OCI-LY3 (cell line): ENCODE measurements around the gene ZKSCAN5.

Source experiments
- H2AFZ ChIP-seq: fragments of 200-600, 300-600 bp; shearing (Covaris generic); 2 replicates; pipeline ENCODE4 v1.6.0; 2014; ENCODE audit warnings: antibody characterized with exemption, low read depth, low read length
- H3K27ac ChIP-seq: fragments of 200-600, 300-600 bp; sonication (generic); 2 replicates; pipeline ENCODE4 v1.5.1; 2014; ENCODE audit warnings: mild to moderate bottlenecking, low read length, moderate library complexity, mixed read lengths
- H3K27me3 ChIP-seq: fragments of 200-600, 300-600 bp; sonication (generic); 2 replicates; pipeline ENCODE4 v1.6.1; 2014; ENCODE audit warnings: low read depth, low read length, mixed read lengths
- H3K36me3 ChIP-seq: fragments of 200-600, 300-600 bp; sonication (generic); replicated peaks from 2 replicates; pipeline ENCODE3; 2014; ENCODE audit warnings: low read depth, low read length, mixed read lengths
- H3K4me1 ChIP-seq: fragments of 300-600, 200-600 bp; sonication (generic); 2 replicates; pipeline ENCODE4 v1.6.1; 2014; ENCODE audit warnings: low read length, mixed read lengths
- H3K4me2 ChIP-seq: fragments of 200-600, 300-600 bp; sonication (generic); 2 replicates; pipeline ENCODE4 v1.6.1; 2014; ENCODE audit warnings: low read length, mixed read lengths
- H3K4me3 ChIP-seq: fragments of 300-600, 200-600 bp; sonication (generic); 2 replicates; pipeline ENCODE4 v1.5.1; 2014; ENCODE audit warnings: antibody characterized with exemption, mild to moderate bottlenecking, low read length, moderate library complexity
- H3K79me2 ChIP-seq: fragments of 300-600, 200-600 bp; shearing (Covaris generic); 2 replicates; pipeline ENCODE4 v1.6.1; 2014; ENCODE audit warnings: mild to moderate bottlenecking, low read length, mixed read lengths
- H3K9ac ChIP-seq: fragments of 300-600, 200-600 bp; shearing (Covaris generic); 2 replicates; pipeline ENCODE4 v1.6.0; 2014; ENCODE audit warnings: mild to moderate bottlenecking, low read length, moderate library complexity
- H3K9me3 ChIP-seq: fragments of 200-600, 300-600 bp; shearing (Covaris generic); 2 replicates; pipeline ENCODE4 v1.6.1; 2014; ENCODE audit warnings: low read length, mixed read lengths; ENCODE audit not compliant: insufficient read depth
- H4K20me1 ChIP-seq: fragments of 200-600, 300-600 bp; sonication (generic); 2 replicates; pipeline ENCODE4 v1.6.1; 2016; ENCODE audit warnings: low read length, mixed read lengths; ENCODE audit not compliant: insufficient read depth
- EZH2phosphoT487 ChIP-seq: fragments of 200-600 bp; shearing (Covaris generic); IDR thresholded peaks from 2 replicates; pipeline ENCODE4 v1.6.1; 2018; ENCODE audit warnings: antibody characterized with exemption, mixed run types, low read depth
- TF ChIP-seq, protein P1 (sequence below): fragments of 200-600, 300-600 bp; sonication (generic); IDR thresholded peaks from 2 replicates; pipeline ENCODE4 v1.5.1; 2014; ENCODE audit warnings: antibody characterized with exemption, low read length, low read depth

The ZKSCAN5 gene

DNA sequence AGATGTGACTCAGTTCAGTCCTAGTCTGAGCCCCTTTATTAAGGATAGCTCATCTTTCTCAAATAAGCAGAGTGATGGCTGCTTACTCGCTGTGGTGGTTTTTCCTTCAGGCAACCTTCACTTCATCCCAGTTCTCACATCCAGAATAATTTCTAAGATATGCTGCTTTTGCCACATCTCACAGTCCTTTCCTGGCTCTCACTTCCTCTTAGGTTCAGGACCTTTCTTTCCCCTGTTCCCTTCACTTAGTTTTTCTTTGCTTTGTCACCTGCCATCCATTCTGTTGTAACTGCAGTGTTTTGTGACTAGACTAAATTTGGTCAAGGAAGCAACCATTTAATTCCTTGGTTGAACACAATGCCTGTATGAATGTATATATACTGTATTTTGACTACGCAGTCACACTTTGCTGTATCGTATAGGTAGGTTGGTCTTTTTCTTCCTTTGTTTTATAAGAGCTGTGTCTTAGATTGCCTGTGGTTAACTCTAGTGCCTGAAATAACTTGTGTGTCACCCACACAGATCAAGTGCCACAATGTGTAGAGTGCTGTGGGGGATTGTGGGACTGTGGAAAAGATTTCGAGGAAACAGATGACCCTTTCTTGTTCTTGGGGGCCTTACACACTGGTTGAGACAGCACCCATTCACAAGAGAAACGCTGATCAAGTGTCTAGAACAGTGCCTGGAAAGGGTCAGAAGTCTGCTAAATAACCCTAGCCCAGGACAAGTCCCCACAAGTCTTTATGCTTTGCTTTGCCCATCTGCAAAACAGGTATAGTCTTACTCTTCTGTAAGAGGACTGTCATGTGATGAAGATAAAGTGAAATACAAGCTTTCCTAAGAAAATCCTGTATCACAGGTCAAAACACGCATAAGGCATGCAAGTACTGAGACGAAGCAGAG, 56.6 kb downstream of the ZKSCAN5 start:
- H3K4me3 ChIP-seq = no peak overlapping the region
- H2AFZ ChIP-seq = no peak overlapping the region
- H3K36me3 ChIP-seq = peaks cover 54% of the 10 kb centered on the region
- peaks cover 67% of the 10 kb centered on the region for H3K79me2 ChIP-seq
- H3K9ac ChIP-seq = no peak overlapping the region
- H3K27me3 ChIP-seq = no peaks in the 10 kb centered on the region
- H3K9me3 ChIP-seq = no peaks in the 10 kb centered on the region
- no peak for TF ChIP-seq EZH2phosphoT487
- TF ChIP-seq, protein P1, sequence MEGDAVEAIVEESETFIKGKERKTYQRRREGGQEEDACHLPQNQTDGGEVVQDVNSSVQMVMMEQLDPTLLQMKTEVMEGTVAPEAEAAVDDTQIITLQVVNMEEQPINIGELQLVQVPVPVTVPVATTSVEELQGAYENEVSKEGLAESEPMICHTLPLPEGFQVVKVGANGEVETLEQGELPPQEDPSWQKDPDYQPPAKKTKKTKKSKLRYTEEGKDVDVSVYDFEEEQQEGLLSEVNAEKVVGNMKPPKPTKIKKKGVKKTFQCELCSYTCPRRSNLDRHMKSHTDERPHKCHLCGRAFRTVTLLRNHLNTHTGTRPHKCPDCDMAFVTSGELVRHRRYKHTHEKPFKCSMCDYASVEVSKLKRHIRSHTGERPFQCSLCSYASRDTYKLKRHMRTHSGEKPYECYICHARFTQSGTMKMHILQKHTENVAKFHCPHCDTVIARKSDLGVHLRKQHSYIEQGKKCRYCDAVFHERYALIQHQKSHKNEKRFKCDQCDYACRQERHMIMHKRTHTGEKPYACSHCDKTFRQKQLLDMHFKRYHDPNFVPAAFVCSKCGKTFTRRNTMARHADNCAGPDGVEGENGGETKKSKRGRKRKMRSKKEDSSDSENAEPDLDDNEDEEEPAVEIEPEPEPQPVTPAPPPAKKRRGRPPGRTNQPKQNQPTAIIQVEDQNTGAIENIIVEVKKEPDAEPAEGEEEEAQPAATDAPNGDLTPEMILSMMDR = no peak
- no peaks in the 10 kb centered on the region for H4K20me1 ChIP-seq
- H3K4me2 ChIP-seq = no peak overlapping the region
- peaks cover 18% of the 10 kb centered on the region for H3K4me1 ChIP-seq
- H3K27ac ChIP-seq = no peak overlapping the region

DNA sequence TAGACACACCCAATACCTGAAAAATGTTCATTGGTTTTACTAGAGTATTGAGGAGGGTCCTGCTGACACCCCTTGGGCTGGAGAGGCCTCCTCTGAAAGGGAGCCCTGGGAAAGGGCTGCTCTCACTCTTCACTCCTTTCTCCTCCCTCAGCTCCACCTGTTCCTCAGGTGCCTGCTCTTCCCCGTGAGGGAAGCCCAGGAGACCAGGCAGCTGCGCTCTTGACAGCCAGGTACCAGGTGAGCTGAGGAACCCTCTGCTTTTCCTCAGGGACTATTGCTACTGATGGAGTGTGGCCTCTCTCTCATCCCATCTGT, 57.2 kb downstream of the ZKSCAN5 start:
- H3K27ac ChIP-seq = no peak overlapping the region
- no peak overlapping the region for H2AFZ ChIP-seq
- no peak overlapping the region for H3K4me2 ChIP-seq
- H3K27me3 ChIP-seq = no peaks in the 10 kb centered on the region
- H3K79me2 ChIP-seq = peaks cover 63% of the 10 kb centered on the region
- no peaks in the 10 kb centered on the region for H4K20me1 ChIP-seq
- H3K9me3 ChIP-seq = no peaks in the 10 kb centered on the region
- no peak overlapping the region for H3K9ac ChIP-seq
- no peak for TF ChIP-seq EZH2phosphoT487
- TF ChIP-seq, protein P1 = no peak
- no peak overlapping the region for H3K4me3 ChIP-seq
- H3K36me3 ChIP-seq = peaks cover 55% of the 10 kb centered on the region
- peaks cover 18% of the 10 kb centered on the region for H3K4me1 ChIP-seq

DNA sequence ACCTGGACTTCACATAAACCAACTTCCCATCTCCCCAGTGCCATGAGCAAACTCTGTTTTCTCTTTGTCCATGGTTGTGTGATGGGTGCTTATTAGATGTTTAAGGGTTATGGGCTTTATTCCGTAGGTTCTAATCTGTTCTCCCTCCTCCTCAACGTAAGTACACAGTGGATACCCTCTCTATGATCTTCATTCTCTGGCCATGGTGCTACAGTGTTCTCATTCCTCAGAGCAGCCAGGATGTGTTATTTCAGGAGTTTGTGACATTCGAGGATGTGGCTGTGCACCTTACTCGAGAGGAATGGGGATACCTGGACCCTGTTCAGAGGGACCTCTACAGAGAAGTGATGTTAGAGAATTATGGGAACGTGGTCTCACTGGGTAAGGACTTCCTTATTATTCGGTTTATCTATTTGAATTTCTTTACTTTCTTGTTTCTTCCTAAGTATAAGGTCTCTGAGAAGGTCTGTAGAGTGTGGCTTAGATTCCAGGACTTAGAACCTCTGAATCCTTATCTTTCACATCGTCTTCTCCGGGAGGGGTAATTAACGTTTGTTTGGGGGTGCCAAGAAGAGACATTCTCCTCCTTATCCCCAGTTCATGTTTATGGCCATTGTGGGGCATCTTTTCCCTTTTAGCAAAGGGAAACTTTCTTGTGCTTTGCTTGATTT, 57.8 kb downstream of the ZKSCAN5 start:
- TF ChIP-seq EZH2phosphoT487 = no peak
- TF ChIP-seq, protein P1 = no peak
- Histone ChIP-seq H3K36me3 (peaks cover 52% of the 10 kb centered on the region), H3K9me3 (no peaks in the 10 kb centered on the region), H3K27ac (no peak overlapping the region), H3K4me1 (peaks cover 14% of the 10 kb centered on the region), H3K9ac (no peak overlapping the region), H2AFZ (no peak overlapping the region), H3K4me3 (no peak overlapping the region), H3K27me3 (no peaks in the 10 kb centered on the region), H4K20me1 (no peaks in the 10 kb centered on the region), H3K4me2 (no peak overlapping the region), H3K79me2 (peaks cover 57% of the 10 kb centered on the region)

DNA sequence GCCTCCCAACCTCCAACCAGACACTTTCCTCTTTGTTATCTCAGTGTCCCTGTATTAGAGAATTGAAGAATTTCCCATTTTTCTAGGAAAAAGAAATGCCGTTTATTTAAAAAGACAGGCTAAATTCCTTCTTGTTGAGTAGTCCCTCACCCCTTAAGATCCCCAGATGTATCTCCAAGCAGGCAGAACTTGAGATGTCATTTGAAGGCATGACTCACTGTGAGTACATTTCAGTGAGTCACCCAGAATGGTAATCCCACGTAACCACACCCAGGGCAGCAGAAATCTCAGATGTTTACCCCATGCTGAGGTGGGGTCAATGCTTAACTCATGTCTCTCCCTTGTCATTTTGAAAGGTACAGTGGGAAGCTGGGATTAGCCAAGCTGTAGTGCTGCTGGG, 58.4 kb downstream of the ZKSCAN5 start:
- Histone ChIP-seq H3K36me3 (peaks cover 52% of the 10 kb centered on the region), H3K4me2 (no peak overlapping the region), H3K4me1 (peaks cover 11% of the 10 kb centered on the region), H2AFZ (no peak overlapping the region), H3K27ac (no peak overlapping the region), H3K9ac (no peak overlapping the region), H3K27me3 (no peaks in the 10 kb centered on the region), H3K4me3 (no peak overlapping the region), H3K79me2 (peaks cover 52% of the 10 kb centered on the region), H4K20me1 (no peaks in the 10 kb centered on the region), H3K9me3 (no peaks in the 10 kb centered on the region)
- TF ChIP-seq, protein P1 = no peak
- TF ChIP-seq EZH2phosphoT487 = no peak
